ENCODE results near the gene TNS1. TPM values are rescaled to one million over a fixed set of nuclear protein-coding genes. Genes with fewer than 3 reads are reported as not detected.

Gene TNS1
- polyA plus RNA-seq, 1 experiment = 19.7 TPM

- TF ChIP-seq CTCF (IDR thresholded peaks at IDR 0.05; ENCODE audit: low read depth, low read length) = no peak
- Histone ChIP-seq H3K4me3 (ENCODE audit: low read depth, low read length) (peak overlapping the region; percentile 77), H3K9me3 (ENCODE audit: control insufficient read depth, insufficient read depth, low read length) (no peaks in the 10 kb centered on the region), H3K27me3 (ENCODE audit: control insufficient read depth, insufficient read depth, low read length) (no peaks in the 10 kb centered on the region), H3K27ac (ENCODE audit: low read depth, low read length) (peak overlapping the region; percentile 81)
- DNase-seq (ENCODE audit: low read depth, low spot score) = no peak
- ChIA-PET CTCF (interaction anchor here (0.5 to 1.5 kb wide), 3 partner anchors 10 to 403 kb away, joined by 3 to 9 read pairs (median 5); no protein-coding TSS in a partner anchor), POLR2A (no interaction called here)
Observed at GRCh38 chr2:218003281-218003944, 618 bp upstream of the TNS1 start.

GRCh38 chr2:218002143-218002844 is 501 bp downstream of the TNS1 start:
- POLR2A ChIA-PET = no interaction called here
- no peak for DNase-seq (ENCODE audit: low read depth, low spot score)
- CTCF ChIA-PET = interaction anchor here (0.6 to 0.8 kb wide), 3 partner anchors 8 to 217 kb away, joined by 3 to 4 read pairs (median 3); no protein-coding TSS in a partner anchor
- no peaks in the 10 kb centered on the region for H3K27me3 ChIP-seq (ENCODE audit: control insufficient read depth, insufficient read depth, low read length)
- no peaks in the 10 kb centered on the region for H3K9me3 ChIP-seq (ENCODE audit: control insufficient read depth, insufficient read depth, low read length)
- TF ChIP-seq CTCF (IDR thresholded peaks at IDR 0.05; ENCODE audit: low read depth, low read length) = no peak
- peak overlapping the region; percentile 77 for H3K4me3 ChIP-seq (ENCODE audit: low read depth, low read length)
- peak overlapping the region; percentile 70 for H3K27ac ChIP-seq (ENCODE audit: low read depth, low read length)

DNA sequence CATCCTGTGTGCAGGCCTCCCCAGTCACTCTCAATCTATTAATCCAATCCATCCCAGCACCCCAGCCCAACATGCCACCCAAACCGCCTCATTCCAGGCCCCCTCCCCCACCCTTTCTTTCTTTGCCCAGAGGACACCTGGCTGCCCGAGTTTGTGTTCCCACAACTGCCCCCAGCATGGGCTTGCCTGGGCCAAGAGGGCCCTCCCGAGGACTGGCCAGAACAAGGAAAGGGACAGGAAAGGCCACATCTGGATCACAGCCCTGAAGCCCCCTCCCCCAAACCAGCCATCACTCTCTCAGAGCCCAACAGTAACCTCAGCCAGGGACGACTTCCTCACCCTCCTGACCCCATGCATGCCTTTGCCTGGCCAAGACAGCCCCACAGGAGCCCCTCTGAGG is 1.2 kb downstream of the TNS1 start:
- H3K27me3 ChIP-seq (ENCODE audit: control insufficient read depth, insufficient read depth, low read length) = no peaks in the 10 kb centered on the region
- no peaks in the 10 kb centered on the region for H3K9me3 ChIP-seq (ENCODE audit: control insufficient read depth, insufficient read depth, low read length)
- no peak for DNase-seq (ENCODE audit: low read depth, low spot score)
- POLR2A ChIA-PET = no interaction called here
- H3K27ac ChIP-seq (ENCODE audit: low read depth, low read length) = peak overlapping the region; percentile 21
- H3K4me3 ChIP-seq (ENCODE audit: low read depth, low read length) = peak overlapping the region; percentile 77
- CTCF ChIA-PET = interaction anchor here (0.6 kb wide), 1 partner anchor 8 kb away, joined by 3 read pairs; no protein-coding TSS in a partner anchor
- no peak for TF ChIP-seq CTCF (IDR thresholded peaks at IDR 0.05; ENCODE audit: low read depth, low read length)

GRCh38 chr2:218000136-218000535 is 2.7 kb downstream of the TNS1 start:
- CTCF ChIA-PET = interaction anchor here (1.1 to 1.9 kb wide), 2 partner anchors 13 to 214 kb away, joined by 3 to 4 read pairs; no protein-coding TSS in a partner anchor
- Histone ChIP-seq H3K4me3 (ENCODE audit: low read depth, low read length) (peak overlapping the region; percentile 43), H3K27ac (ENCODE audit: low read depth, low read length) (peak overlapping the region; percentile 47), H3K27me3 (ENCODE audit: control insufficient read depth, insufficient read depth, low read length) (no peaks in the 10 kb centered on the region), H3K9me3 (ENCODE audit: control insufficient read depth, insufficient read depth, low read length) (no peaks in the 10 kb centered on the region)
- peak; percentile 26 for DNase-seq (ENCODE audit: low read depth, low spot score)
- TF ChIP-seq CTCF (IDR thresholded peaks at IDR 0.05; ENCODE audit: low read depth, low read length) = no peak
- POLR2A ChIA-PET = interaction anchor here (0.5 to 1.2 kb wide), 2 partner anchors 31 to 98 kb away, joined by 3 to 4 read pairs; no protein-coding TSS in a partner anchor

GRCh38 chr2:217999595-217999959 is 3.2 kb downstream of the TNS1 start:
- Histone ChIP-seq H3K4me3 (ENCODE audit: low read depth, low read length) (peak overlapping the region; percentile 43), H3K27me3 (ENCODE audit: control insufficient read depth, insufficient read depth, low read length) (no peaks in the 10 kb centered on the region), H3K9me3 (ENCODE audit: control insufficient read depth, insufficient read depth, low read length) (no peaks in the 10 kb centered on the region), H3K27ac (ENCODE audit: low read depth, low read length) (no peak overlapping the region)
- CTCF ChIA-PET = interaction anchor here (1.0 to 1.9 kb wide), 3 partner anchors 10 to 214 kb away, joined by 3 to 4 read pairs (median 3); no protein-coding TSS in a partner anchor
- POLR2A ChIA-PET = interaction anchor here (1.2 kb wide), 1 partner anchor 98 kb away, joined by 3 read pairs; no protein-coding TSS in a partner anchor
- DNase-seq (ENCODE audit: low read depth, low spot score) = no peak
- no peak for TF ChIP-seq CTCF (IDR thresholded peaks at IDR 0.05; ENCODE audit: low read depth, low read length)

Measured in AG04450 (cell line).